KMS-11 (cell line): Measurements from ENCODE around the gene PPP1R1B.

Source experiments
- H2AFZ ChIP-seq: fragments of 200-600 bp; sonication (generic); 2 replicates; pipeline ENCODE4 v1.6.1; 2016; ENCODE audit warnings: antibody characterized with exemption, mixed run types, low read depth
- H3K27ac ChIP-seq: fragments of 200-600 bp; sonication (generic); 2 replicates; pipeline ENCODE4 v1.6.1; 2016; ENCODE audit warnings: mild to moderate bottlenecking, mixed run types
- H3K27me3 ChIP-seq: fragments of 200-600 bp; sonication (generic); 2 replicates; pipeline ENCODE4 v1.6.1; 2017; ENCODE audit warnings: mild to moderate bottlenecking, low read depth, mixed run types, moderate library complexity; ENCODE audit not compliant: insufficient read depth
- H3K36me3 ChIP-seq: fragments of 200-600 bp; sonication (generic); 2 replicates; pipeline ENCODE4 v1.6.1; 2017; ENCODE audit warnings: mild to moderate bottlenecking, mixed run types; ENCODE audit not compliant: insufficient read depth
- H3K4me1 ChIP-seq: fragments of 200-600 bp; sonication (generic); 2 replicates; pipeline ENCODE4 v1.6.1; 2016; ENCODE audit warnings: mild to moderate bottlenecking, low read depth, mixed run types; ENCODE audit not compliant: poor library complexity, severe bottlenecking
- H3K4me2 ChIP-seq: fragments of 200-600 bp; sonication (generic); 2 replicates; pipeline ENCODE4 v1.7.0; 2016; ENCODE audit warnings: mild to moderate bottlenecking, mixed run types
- H3K4me3 ChIP-seq: fragments of 200-600 bp; sonication (generic); IDR thresholded peaks from 2 replicates; pipeline ENCODE4 v1.6.1; 2017; ENCODE audit warnings: low read depth, low read length, mixed read lengths; ENCODE audit not compliant: insufficient read depth
- H3K79me2 ChIP-seq: fragments of 200-600 bp; sonication (generic); 2 replicates; pipeline ENCODE4 v1.6.1; 2016; ENCODE audit warnings: low read depth, mixed run types; ENCODE audit not compliant: insufficient read depth
- H3K9ac ChIP-seq: fragments of 200-600 bp; sonication (generic); 2 replicates; pipeline ENCODE4 v1.6.1; 2016; ENCODE audit warnings: mild to moderate bottlenecking, mixed run types
- H4K20me1 ChIP-seq: fragments of 200-600 bp; sonication (generic); 2 replicates; pipeline ENCODE4 v1.6.1; 2016; ENCODE audit warnings: mild to moderate bottlenecking, mixed run types; ENCODE audit not compliant: insufficient read depth
- TF ChIP-seq, protein P1 (sequence below): fragments of 200-600 bp; sonication (generic); conservative IDR thresholded peaks from 2 replicates; pipeline ENCODE4 v1.6.1; 2017; ENCODE audit warnings: low read depth, mild to moderate bottlenecking, antibody characterized with exemption, low read length, moderate library complexity, mixed read lengths

Gene PPP1R1B

DNA sequence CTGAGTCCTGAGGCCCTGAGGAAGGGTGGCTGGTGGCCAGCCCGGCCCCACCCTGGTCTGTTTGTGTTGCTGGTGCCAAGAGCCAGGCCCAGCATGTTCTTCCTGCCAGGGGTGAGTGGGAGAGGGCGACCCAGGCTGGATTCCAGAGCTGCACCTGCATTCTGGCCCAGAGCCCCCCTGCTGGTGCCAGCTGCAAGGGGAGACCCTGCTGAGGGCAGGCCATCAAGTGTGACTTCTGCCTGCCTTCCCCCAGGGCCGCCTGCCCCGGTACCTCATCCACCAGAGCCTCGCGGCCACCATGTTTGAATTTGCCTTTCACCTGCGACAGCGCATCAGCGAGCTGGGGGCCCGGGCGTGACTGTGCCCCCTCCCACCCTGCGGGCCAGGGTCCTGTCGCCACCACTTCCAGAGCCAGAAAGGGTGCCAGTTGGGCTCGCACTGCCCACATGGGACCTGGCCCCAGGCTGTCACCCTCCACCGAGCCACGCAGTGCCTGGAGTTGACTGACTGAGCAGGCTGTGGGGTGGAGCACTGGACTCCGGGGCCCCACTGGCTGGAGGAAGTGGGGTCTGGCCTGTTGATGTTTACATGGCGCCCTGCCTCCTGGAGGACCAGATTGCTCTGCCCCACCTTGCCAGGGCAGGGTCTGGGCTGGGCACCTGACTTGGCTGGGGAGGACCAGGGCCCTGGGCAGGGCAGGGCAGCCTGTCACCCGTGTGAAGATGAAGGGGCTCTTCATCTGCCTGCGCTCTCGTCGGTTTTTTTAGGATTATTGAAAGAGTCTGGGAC lies 36.0 kb downstream of the PPP1R1B start:
- Histone ChIP-seq H3K27ac (no peak overlapping the region), H3K4me3 (no peak overlapping the region)

DNA sequence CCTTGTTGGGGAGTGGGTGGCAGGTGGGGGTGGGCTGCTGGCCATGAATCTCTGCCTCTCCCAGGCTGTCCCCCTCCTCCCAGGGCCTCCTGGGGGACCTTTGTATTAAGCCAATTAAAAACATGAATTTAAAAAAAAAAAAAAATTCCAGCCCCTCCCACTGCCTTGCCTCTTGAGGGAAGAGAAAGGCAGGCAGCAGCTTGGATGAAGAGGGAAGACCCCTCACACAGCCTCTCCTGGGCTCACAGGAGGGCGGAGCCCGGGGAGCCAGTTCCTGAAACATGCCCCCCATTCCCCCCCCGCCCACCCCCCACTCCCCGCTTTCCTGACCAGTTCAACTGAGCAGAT lies 36.6 kb downstream of the PPP1R1B start:
- H3K4me3 ChIP-seq, result no peak overlapping the region
- no peak overlapping the region for H2AFZ ChIP-seq
- H3K4me1 ChIP-seq, result no peaks in the 10 kb centered on the region
- TF ChIP-seq, protein P1, sequence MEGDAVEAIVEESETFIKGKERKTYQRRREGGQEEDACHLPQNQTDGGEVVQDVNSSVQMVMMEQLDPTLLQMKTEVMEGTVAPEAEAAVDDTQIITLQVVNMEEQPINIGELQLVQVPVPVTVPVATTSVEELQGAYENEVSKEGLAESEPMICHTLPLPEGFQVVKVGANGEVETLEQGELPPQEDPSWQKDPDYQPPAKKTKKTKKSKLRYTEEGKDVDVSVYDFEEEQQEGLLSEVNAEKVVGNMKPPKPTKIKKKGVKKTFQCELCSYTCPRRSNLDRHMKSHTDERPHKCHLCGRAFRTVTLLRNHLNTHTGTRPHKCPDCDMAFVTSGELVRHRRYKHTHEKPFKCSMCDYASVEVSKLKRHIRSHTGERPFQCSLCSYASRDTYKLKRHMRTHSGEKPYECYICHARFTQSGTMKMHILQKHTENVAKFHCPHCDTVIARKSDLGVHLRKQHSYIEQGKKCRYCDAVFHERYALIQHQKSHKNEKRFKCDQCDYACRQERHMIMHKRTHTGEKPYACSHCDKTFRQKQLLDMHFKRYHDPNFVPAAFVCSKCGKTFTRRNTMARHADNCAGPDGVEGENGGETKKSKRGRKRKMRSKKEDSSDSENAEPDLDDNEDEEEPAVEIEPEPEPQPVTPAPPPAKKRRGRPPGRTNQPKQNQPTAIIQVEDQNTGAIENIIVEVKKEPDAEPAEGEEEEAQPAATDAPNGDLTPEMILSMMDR, result no peak
- H3K9ac ChIP-seq, result no peak overlapping the region
- no peaks in the 10 kb centered on the region for H4K20me1 ChIP-seq
- no peaks in the 10 kb centered on the region for H3K36me3 ChIP-seq
- H3K27me3 ChIP-seq, result no peaks in the 10 kb centered on the region
- no peaks in the 10 kb centered on the region for H3K79me2 ChIP-seq
- no peak overlapping the region for H3K27ac ChIP-seq
- H3K4me2 ChIP-seq, result no peak overlapping the region

More for the DNA sequence above, 36.0 kb downstream of the PPP1R1B start:
- TF ChIP-seq, protein P1, result no peak
- Histone ChIP-seq H3K9ac (no peak overlapping the region), H3K36me3 (no peaks in the 10 kb centered on the region), H2AFZ (no peak overlapping the region), H3K4me1 (no peaks in the 10 kb centered on the region), H3K27me3 (no peaks in the 10 kb centered on the region), H3K4me2 (no peak overlapping the region), H3K79me2 (no peaks in the 10 kb centered on the region), H4K20me1 (no peaks in the 10 kb centered on the region)

DNA sequence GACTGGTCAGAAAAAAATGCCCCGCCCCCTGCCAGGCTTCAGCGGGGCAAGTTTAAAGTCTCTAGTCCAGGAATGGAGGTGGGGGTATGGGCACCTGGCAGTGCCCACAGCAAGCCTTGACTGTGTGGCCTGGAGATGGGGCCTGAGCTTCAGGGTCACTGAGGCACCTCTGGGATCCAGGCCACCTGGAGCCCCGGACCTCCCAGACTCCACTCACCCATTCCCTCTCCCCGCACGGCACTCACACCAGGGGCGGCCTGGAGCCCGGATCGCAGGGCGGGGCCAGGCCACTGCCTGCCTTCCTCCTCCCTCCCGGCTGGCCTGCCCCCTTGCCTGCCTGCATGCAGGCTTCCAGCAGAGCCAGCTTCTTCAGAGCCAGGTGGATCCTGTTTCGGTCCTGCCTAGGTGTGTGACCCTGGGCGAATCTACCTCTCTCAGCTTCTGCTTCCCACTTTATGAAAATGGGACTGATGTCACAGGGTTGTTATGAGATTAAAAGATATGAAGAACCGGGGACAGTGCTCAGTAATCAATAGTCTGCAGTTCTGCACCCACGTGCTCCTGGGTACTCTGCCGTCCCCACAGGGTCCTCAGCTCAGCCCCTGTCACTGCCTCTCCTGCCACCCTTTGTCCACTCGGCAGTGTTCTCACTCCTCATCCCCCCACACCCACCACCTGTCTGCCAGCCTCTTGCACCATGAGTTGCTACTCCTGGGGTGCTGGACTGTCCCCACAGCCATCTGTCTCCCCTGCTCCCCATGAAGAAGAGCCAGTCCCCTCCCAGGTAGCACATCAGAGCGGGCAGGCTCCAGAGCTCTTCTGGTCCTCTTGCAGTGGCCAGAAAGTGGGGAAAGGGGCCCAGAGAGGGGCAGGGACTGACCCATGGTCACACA lies 37.2 kb downstream of the PPP1R1B start:
- Histone ChIP-seq H3K4me2 (no peak overlapping the region), H3K27ac (no peak overlapping the region), H3K27me3 (peaks cover 4% of the 10 kb centered on the region; the same call in 1 of the 2 replicates), H3K4me3 (no peak overlapping the region), H2AFZ (no peak overlapping the region), H3K79me2 (no peaks in the 10 kb centered on the region), H4K20me1 (no peaks in the 10 kb centered on the region), H3K36me3 (no peaks in the 10 kb centered on the region), H3K4me1 (no peaks in the 10 kb centered on the region), H3K9ac (no peak overlapping the region)
- TF ChIP-seq, protein P1, result no peak

DNA sequence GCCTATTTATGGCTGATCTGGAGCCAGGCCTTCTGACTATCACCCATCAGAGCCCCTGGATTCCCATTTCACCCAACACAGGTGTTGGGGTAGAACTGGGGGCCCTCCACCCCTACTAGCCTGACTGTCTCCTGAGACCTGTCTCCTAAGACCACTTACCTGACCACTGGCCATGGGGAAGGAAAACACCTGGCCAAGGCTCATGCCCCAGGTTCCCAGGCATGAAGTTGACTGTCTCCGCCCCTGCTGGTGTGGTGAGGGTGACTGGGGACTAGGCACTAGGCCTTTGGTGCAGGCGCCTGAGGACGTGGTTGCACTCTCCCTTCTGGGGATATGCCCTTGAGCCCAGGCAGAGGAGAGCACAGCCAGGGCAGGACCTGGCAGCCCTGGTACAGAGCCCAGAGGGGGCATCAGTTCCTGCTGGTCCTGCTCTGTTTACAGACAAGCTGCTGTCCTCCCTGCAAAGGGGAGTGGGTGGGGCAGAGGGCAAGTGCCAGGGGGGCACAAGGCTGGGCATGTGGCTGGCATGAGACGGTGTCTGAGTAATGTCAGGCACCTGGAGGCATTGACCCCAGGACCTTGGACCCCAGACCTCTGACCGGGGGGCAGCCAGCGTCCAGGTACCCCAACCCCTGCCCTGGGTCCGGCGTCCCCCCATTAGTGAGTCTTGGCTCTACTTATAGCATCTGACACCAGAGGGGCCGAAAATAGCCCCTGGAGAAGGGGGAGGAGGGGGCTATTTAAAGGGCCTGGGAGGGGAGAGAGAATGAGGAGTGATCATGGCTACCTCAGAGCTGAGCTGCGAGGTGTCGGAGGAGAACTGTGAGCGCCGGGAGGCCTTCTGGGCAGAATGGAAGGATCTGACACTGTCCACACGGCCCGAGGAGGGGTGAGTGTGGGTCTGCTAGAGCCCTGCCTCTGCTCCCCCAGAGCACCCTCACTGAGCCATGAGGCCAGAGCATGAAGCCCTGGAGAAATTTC lies 38.1 kb downstream of the PPP1R1B start, which contains the start of gene TCAP:
Gene TCAP (plus strand): TSS at position 769 of the 981 bp plus-strand sequence. CDS start 11 bp downstream, at position 780.
- no peaks in the 10 kb centered on the region for H3K36me3 ChIP-seq
- H2AFZ ChIP-seq, result no peak within 1 kb of the TSS
- no peak within 1 kb of the TSS for H3K27ac ChIP-seq

More for the DNA sequence above, 38.1 kb downstream of the PPP1R1B start, which contains the start of gene TCAP:
- Histone ChIP-seq H3K4me2 (no peak within 1 kb of the TSS), H3K79me2 (no peaks in the 10 kb centered on the region), H3K4me3 (no peak within 1 kb of the TSS), H3K4me1 (no peaks in the 10 kb centered on the region), H3K27me3 (peaks cover 8% of the 10 kb centered on the region; the same call in 1 of the 2 replicates), H4K20me1 (no peaks in the 10 kb centered on the region), H3K9ac (no peak within 1 kb of the TSS)
- TF ChIP-seq, protein P1, result no peak
